ENCODE measurements around the gene RPL18.

RPL18 gene

DNA sequence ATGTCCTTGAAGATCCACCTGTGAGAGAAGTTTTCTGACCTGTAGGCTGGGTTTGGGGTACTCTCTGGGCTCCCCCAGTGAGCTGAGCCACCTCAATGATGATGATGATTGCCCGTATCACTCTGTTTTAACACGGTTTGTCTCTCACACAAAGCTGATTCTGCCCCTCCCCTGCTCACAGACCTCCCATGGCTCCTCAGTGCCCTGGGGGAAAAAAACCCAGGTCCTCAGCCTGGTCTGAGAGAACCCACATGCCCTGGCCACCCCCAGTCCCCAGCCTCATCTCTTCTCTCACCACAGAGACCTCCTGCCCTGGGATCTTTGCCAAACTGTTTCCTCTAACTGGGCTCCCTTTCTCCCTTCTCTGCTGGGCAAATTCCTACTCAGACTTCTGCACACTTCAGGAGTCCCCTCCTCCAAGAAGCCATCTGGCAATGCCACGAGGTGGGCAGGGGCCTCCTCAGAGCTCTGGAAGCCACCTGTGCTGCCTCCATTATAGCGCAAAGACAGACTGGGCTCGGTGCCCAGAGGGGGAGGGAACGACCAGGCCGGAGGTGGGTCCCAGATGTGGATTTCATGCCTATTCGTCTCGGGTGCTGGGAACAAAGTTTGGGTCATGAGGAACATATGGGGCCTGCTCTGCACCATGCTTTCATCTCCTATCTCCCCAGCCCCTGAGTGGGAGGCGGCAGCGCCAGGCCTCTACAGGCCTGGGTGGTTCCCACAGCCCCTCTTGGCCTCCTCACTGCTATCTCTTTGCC is 35.5 kb upstream of the RPL18 start:
- DNase-seq: no peak
- Histone ChIP-seq H2BK120ac (ENCODE audit: insufficient read depth, low read length, poor library complexity) (no peak overlapping the region), H3K4me2 (ENCODE audit: low read length) (no peak overlapping the region), H2AK5ac (ENCODE audit: low read length) (no peak overlapping the region), H2BK12ac (ENCODE audit: low read length) (no peak overlapping the region), H3K27ac (ENCODE audit: low read depth, low read length) (no peak overlapping the region), H3K9ac (ENCODE audit: low read length) (no peak overlapping the region), H2AFZ (ENCODE audit: insufficient read depth, low read length, poor library complexity) (no peak overlapping the region), H3K4me1 (ENCODE audit: control insufficient read depth in 1 of 2, insufficient read depth in 2 of 2, low read length in 2 of 2) (no peaks in the 10 kb centered on the region), H3K27me3 (ENCODE audit: insufficient read depth, low read length) (no peaks in the 10 kb centered on the region), H3K79me2 (ENCODE audit: control insufficient read depth, insufficient read depth, low read length, poor library complexity) (no peaks in the 10 kb centered on the region), H3K36me3 (ENCODE audit: control insufficient read depth in 1 of 2, insufficient read depth in 2 of 2, low read length in 2 of 2) (no peaks in the 10 kb centered on the region), H3K18ac (ENCODE audit: low read length) (no peak overlapping the region), H3K14ac (ENCODE audit: low read length) (no peak overlapping the region), H4K8ac (ENCODE audit: low read depth, low read length) (no peak overlapping the region), H3K4ac (ENCODE audit: low read depth, low read length) (no peak overlapping the region), H3K9me3 (ENCODE audit: insufficient read depth, low read depth, low read length) (peaks cover 2% of the 10 kb centered on the region), H3K4me3 (ENCODE audit: low read depth, low read length) (no peak overlapping the region), H3K23ac (ENCODE audit: low read length) (no peak overlapping the region), H2BK5ac (ENCODE audit: low read depth, low read length, poor library complexity) (no peak overlapping the region), H4K91ac (ENCODE audit: low read depth, low read length) (no peak overlapping the region), H4K12ac (ENCODE audit: low read depth, low read length) (no peak overlapping the region), H3K79me1 (ENCODE audit: low read length) (no peaks in the 10 kb centered on the region)
- WGBS (ENCODE audit: extremely low coverage, insufficient coverage, insufficient read length): no CpG with 5 or more reads among the region's 11 CpGs

- H2AFZ ChIP-seq (ENCODE audit: insufficient read depth, low read length, poor library complexity): no peak overlapping the region
- WGBS (ENCODE audit: extremely low coverage, insufficient coverage, insufficient read length): no CpG with 5 or more reads among the region's 5 CpGs
Measured at GRCh38 chr19:48651683-48652048, 32.7 kb upstream of the RPL18 start.

GRCh38 chr19:48650974-48651682 is 32.1 kb upstream of the RPL18 start:
- no peak overlapping the region for H3K23ac ChIP-seq (ENCODE audit: low read length)
- H4K91ac ChIP-seq (ENCODE audit: low read depth, low read length): no peak overlapping the region
- H2BK120ac ChIP-seq (ENCODE audit: insufficient read depth, low read length, poor library complexity): no peak overlapping the region

More at GRCh38 chr19:48651683-48652048, 32.7 kb upstream of the RPL18 start:
- no peak for DNase-seq
- Histone ChIP-seq H3K4me2 (ENCODE audit: low read length) (no peak overlapping the region), H3K27ac (ENCODE audit: low read depth, low read length) (no peak overlapping the region), H3K4me1 (ENCODE audit: control insufficient read depth in 1 of 2, insufficient read depth in 2 of 2, low read length in 2 of 2) (no peaks in the 10 kb centered on the region), H4K91ac (ENCODE audit: low read depth, low read length) (no peak overlapping the region), H3K14ac (ENCODE audit: low read length) (no peak overlapping the region), H3K4ac (ENCODE audit: low read depth, low read length) (no peak overlapping the region), H4K12ac (ENCODE audit: low read depth, low read length) (no peak overlapping the region), H4K8ac (ENCODE audit: low read depth, low read length) (no peak overlapping the region), H3K4me3 (ENCODE audit: low read depth, low read length) (no peak overlapping the region), H2AK5ac (ENCODE audit: low read length) (no peak overlapping the region), H3K79me2 (ENCODE audit: control insufficient read depth, insufficient read depth, low read length, poor library complexity) (no peaks in the 10 kb centered on the region), H3K9ac (ENCODE audit: low read length) (no peak overlapping the region), H3K18ac (ENCODE audit: low read length) (no peak overlapping the region), H3K79me1 (ENCODE audit: low read length) (no peaks in the 10 kb centered on the region), H2BK5ac (ENCODE audit: low read depth, low read length, poor library complexity) (no peak overlapping the region), H3K23ac (ENCODE audit: low read length) (no peak overlapping the region), H2BK120ac (ENCODE audit: insufficient read depth, low read length, poor library complexity) (no peak overlapping the region), H3K27me3 (ENCODE audit: insufficient read depth, low read length) (no peaks in the 10 kb centered on the region), H3K36me3 (ENCODE audit: control insufficient read depth in 1 of 2, insufficient read depth in 2 of 2, low read length in 2 of 2) (no peaks in the 10 kb centered on the region), H3K9me3 (ENCODE audit: insufficient read depth, low read depth, low read length) (peaks cover 2% of the 10 kb centered on the region), H2BK12ac (ENCODE audit: low read length) (no peak overlapping the region)

DNA sequence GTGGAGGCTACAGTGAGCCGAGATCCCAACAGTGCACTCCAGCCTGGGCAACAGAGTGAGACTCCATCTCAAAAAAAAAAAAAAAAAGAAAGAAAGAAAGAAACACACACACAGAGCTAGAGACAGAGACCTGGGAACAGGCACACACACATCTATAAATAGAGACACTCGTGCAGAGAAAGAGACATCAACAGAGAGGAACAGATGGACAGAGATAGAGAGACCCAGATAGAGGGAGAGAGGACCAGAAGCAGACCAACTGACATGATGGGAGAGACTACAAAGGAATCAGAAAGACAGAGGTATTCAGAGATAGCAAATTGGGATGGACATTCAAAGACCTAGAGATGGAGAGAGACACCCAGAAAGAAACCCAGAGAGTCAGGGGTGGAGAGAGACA is 29.2 kb upstream of the RPL18 start:
- H2BK12ac ChIP-seq (ENCODE audit: low read length): no peak overlapping the region
- H3K23ac ChIP-seq (ENCODE audit: low read length): no peak overlapping the region
- no peak overlapping the region for H3K18ac ChIP-seq (ENCODE audit: low read length)
- no peak overlapping the region for H2BK120ac ChIP-seq (ENCODE audit: insufficient read depth, low read length, poor library complexity)
- no peak overlapping the region for H3K9ac ChIP-seq (ENCODE audit: low read length)
- H3K4me3 ChIP-seq (ENCODE audit: low read depth, low read length): no peak overlapping the region
- no CpG with 5 or more reads among the region's 2 CpGs for WGBS (ENCODE audit: extremely low coverage, insufficient coverage, insufficient read length)
- no peak overlapping the region for H3K14ac ChIP-seq (ENCODE audit: low read length)
- no peak overlapping the region for H2AK5ac ChIP-seq (ENCODE audit: low read length)
- DNase-seq: no peak
- no peak overlapping the region for H4K12ac ChIP-seq (ENCODE audit: low read depth, low read length)
- H3K4ac ChIP-seq (ENCODE audit: low read depth, low read length): no peak overlapping the region
- H2BK5ac ChIP-seq (ENCODE audit: low read depth, low read length, poor library complexity): no peak overlapping the region
- H3K79me1 ChIP-seq (ENCODE audit: low read length): no peaks in the 10 kb centered on the region
- H3K4me2 ChIP-seq (ENCODE audit: low read length): no peak overlapping the region
- no peaks in the 10 kb centered on the region for H3K79me2 ChIP-seq (ENCODE audit: control insufficient read depth, insufficient read depth, low read length, poor library complexity)
- H4K8ac ChIP-seq (ENCODE audit: low read depth, low read length): no peak overlapping the region
- H3K36me3 ChIP-seq (ENCODE audit: control insufficient read depth in 1 of 2, insufficient read depth in 2 of 2, low read length in 2 of 2): no peaks in the 10 kb centered on the region
- H3K27me3 ChIP-seq (ENCODE audit: insufficient read depth, low read length): no peaks in the 10 kb centered on the region
- H2AFZ ChIP-seq (ENCODE audit: insufficient read depth, low read length, poor library complexity): no peak overlapping the region
- peaks cover 2% of the 10 kb centered on the region for H3K9me3 ChIP-seq (ENCODE audit: insufficient read depth, low read depth, low read length)
- no peak overlapping the region for H4K91ac ChIP-seq (ENCODE audit: low read depth, low read length)
- H3K27ac ChIP-seq (ENCODE audit: low read depth, low read length): no peak overlapping the region
- H3K4me1 ChIP-seq (ENCODE audit: control insufficient read depth in 1 of 2, insufficient read depth in 2 of 2, low read length in 2 of 2): peaks cover 6 to 13% of the 10 kb centered on the region in 2 experiments

More at GRCh38 chr19:48650974-48651682, 32.1 kb upstream of the RPL18 start:
- DNase-seq: no peak
- H3K36me3 ChIP-seq (ENCODE audit: control insufficient read depth in 1 of 2, insufficient read depth in 2 of 2, low read length in 2 of 2): no peaks in the 10 kb centered on the region
- no CpG with 5 or more reads among the region's 12 CpGs for WGBS (ENCODE audit: extremely low coverage, insufficient coverage, insufficient read length)
- H3K4me1 ChIP-seq (ENCODE audit: control insufficient read depth in 1 of 2, insufficient read depth in 2 of 2, low read length in 2 of 2): peaks cover 0 to 2% of the 10 kb centered on the region in 2 experiments
- no peaks in the 10 kb centered on the region for H3K79me2 ChIP-seq (ENCODE audit: control insufficient read depth, insufficient read depth, low read length, poor library complexity)
- H3K4me3 ChIP-seq (ENCODE audit: low read depth, low read length): no peak overlapping the region
- H2BK5ac ChIP-seq (ENCODE audit: low read depth, low read length, poor library complexity): no peak overlapping the region
- no peak overlapping the region for H4K12ac ChIP-seq (ENCODE audit: low read depth, low read length)
- H4K8ac ChIP-seq (ENCODE audit: low read depth, low read length): no peak overlapping the region
- no peaks in the 10 kb centered on the region for H3K79me1 ChIP-seq (ENCODE audit: low read length)
- H2AFZ ChIP-seq (ENCODE audit: insufficient read depth, low read length, poor library complexity): no peak overlapping the region
- peaks cover 2% of the 10 kb centered on the region for H3K9me3 ChIP-seq (ENCODE audit: insufficient read depth, low read depth, low read length)
- no peak overlapping the region for H2BK12ac ChIP-seq (ENCODE audit: low read length)
- no peak overlapping the region for H3K14ac ChIP-seq (ENCODE audit: low read length)
- no peak overlapping the region for H3K18ac ChIP-seq (ENCODE audit: low read length)
- H3K27ac ChIP-seq (ENCODE audit: low read depth, low read length): no peak overlapping the region
- no peaks in the 10 kb centered on the region for H3K27me3 ChIP-seq (ENCODE audit: insufficient read depth, low read length)
- no peak overlapping the region for H3K4me2 ChIP-seq (ENCODE audit: low read length)
- no peak overlapping the region for H3K4ac ChIP-seq (ENCODE audit: low read depth, low read length)
- H2AK5ac ChIP-seq (ENCODE audit: low read length): no peak overlapping the region
- no peak overlapping the region for H3K9ac ChIP-seq (ENCODE audit: low read length)
